Breast epithelium (tissue), 4 donors: Measurements from ENCODE around the gene LHPP. TPM values are rescaled to one million over a fixed set of nuclear protein-coding genes. Genes with fewer than 3 reads are reported as not detected.

Experiments
- DNase-seq, 2 donors: peaks; one replicate each; pipeline ENCODE4 v3.0.0-alpha.2; 2019; ENCODE audit warnings: low spot score in 2 of 2
- H3K27ac ChIP-seq, 2 donors: fragments of 200-600 bp; sonication (generic) in 1 of 2; one replicate each; pipeline ENCODE4 v1.5.1; 2016 to 2019; ENCODE audit warnings: mild to moderate bottlenecking in 1 of 2
- H3K27me3 ChIP-seq, 2 donors: fragments of 200-600 bp; sonication (generic) in 1 of 2; one replicate each; pipeline versions ENCODE4 v1.5.1 to v1.6.0; 2017 to 2019; ENCODE audit warnings: control low read depth in 1 of 2, mild to moderate bottlenecking in 1 of 2
- H3K36me3 ChIP-seq: fragments of 200-600 bp; one replicate; pipeline ENCODE4 v1.5.1; 2019
- H3K4me1 ChIP-seq, 2 donors: fragments of 200-600 bp; sonication (generic); one replicate each; pipeline ENCODE4 v1.5.1; 2016 to 2019; ENCODE audit warnings: control low read depth in 1 of 2
- H3K4me3 ChIP-seq, 3 donors: fragments of 200-600 bp; sonication (generic); 1 replicate in 2 of 3; 2 replicates in 1 of 3; pipeline ENCODE4 v1.5.1; 2016 to 2019; ENCODE audit warnings: mild to moderate bottlenecking in 3 of 3, moderate library complexity in 2 of 3
- H3K9me3 ChIP-seq, 2 donors: fragments of 200-600 bp; sonication (generic) in 1 of 2; one replicate each; pipeline ENCODE4 v1.5.1; 2016 to 2019; ENCODE audit warnings: control low read depth in 1 of 2
- POLR2A ChIP-seq: fragments of 450-650 bp; IDR thresholded peaks from one replicate; pipeline ENCODE4 v1.6.1; 2016; ENCODE audit warnings: antibody characterized with exemption, mild to moderate bottlenecking, moderate library complexity
- POLR2AphosphoS5 ChIP-seq, 3 donors: sonication (generic); formaldehyde crosslinking; IDR thresholded peaks; one replicate each; pipeline ENCODE4 v1.6.1; 2017; ENCODE audit warnings: antibody characterized with exemption in 3 of 3
- intact Hi-C: fragments of 100-400 bp; cut with DNase I; formaldehyde crosslinking; loops from one replicate; pipeline ENCODE4 v1.15.1; 2023; ENCODE audit warnings: low total_unique reads
- total RNA-seq, 3 donors: library from RNA; depleted of rRNA; stranded (reverse); fragments of >200 nt; gene quantifications; one replicate each; pipeline ENCODE4 v1.1.0, GENCODE V29; 2016
- TF ChIP-seq, protein P1 (sequence below), 3 donors: fragments of 450-650 bp; IDR thresholded peaks; one replicate each; pipeline ENCODE4 v1.5.1; 2016 to 2017; ENCODE audit warnings: antibody characterized with exemption in 3 of 3, mild to moderate bottlenecking in 3 of 3, moderate library complexity in 3 of 3

Gene LHPP
- total RNA-seq, 3 donors from 2014 or later: 13.1 to 19.6 (median 17.0) TPM

DNA sequence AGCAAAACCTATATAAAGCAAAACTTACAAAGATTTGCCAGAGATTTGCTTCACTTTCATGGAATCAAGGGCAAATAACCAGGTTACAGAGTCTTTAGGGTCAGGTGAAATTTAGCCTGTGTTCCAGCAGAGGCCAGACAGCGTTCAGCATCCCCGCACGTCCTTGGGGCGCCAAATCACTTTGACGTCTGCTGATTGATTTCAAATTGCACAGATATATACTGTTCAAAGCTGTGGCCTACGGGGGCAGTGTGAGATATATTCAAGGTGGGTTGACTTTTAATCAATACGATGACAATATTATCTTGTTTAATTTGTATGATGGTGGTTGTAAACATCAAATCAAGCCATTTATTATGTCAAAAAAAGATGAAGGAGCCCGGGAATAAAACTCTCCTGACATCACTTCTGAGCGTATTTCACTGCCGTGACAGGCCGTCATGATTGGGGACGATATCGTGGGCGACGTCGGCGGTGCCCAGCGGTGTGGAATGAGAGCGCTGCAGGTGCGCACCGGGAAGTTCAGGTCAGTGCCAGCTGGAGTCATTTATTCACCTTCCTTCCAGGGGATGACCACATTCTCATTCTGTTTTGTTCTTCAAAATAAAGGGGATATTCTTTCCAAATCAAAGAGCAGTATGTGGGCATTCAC, 55.2 kb downstream of the LHPP start:
- intact Hi-C loops: no loop called here
- TF ChIP-seq POLR2A: no peak
- H3K4me3 ChIP-seq: no peak overlapping the region
- no peak overlapping the region for H3K27ac ChIP-seq
- no peaks in the 10 kb centered on the region for H3K36me3 ChIP-seq
- no peak for DNase-seq
- no peaks in the 10 kb centered on the region for H3K4me1 ChIP-seq
- no peaks in the 10 kb centered on the region for H3K27me3 ChIP-seq
- H3K9me3 ChIP-seq: no peaks in the 10 kb centered on the region

DNA sequence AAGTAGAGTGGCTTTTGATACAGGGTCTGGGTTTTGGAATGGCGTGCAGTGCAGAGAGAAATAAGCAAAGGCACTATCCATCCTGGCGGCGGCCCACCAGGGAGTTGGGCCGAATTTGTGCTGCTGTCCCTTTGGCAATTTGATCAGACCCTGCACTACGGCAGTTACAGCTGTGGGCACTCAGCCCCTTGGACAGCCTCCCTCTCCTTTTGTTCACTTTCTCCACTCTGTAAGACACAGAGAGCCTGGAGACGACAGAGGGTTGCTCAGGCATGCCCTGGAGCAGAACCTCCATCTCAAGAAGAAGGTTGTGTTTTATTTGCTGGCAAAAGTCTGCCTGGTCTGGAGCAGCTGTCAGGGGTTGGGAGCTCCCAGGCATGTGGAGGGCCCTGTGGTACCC, 55.8 kb downstream of the LHPP start:
- H3K27me3 ChIP-seq: no peaks in the 10 kb centered on the region
- no peak overlapping the region for H3K4me3 ChIP-seq
- DNase-seq: no peak
- no peaks in the 10 kb centered on the region for H3K36me3 ChIP-seq
- H3K27ac ChIP-seq: no peak overlapping the region
- TF ChIP-seq, protein P1, sequence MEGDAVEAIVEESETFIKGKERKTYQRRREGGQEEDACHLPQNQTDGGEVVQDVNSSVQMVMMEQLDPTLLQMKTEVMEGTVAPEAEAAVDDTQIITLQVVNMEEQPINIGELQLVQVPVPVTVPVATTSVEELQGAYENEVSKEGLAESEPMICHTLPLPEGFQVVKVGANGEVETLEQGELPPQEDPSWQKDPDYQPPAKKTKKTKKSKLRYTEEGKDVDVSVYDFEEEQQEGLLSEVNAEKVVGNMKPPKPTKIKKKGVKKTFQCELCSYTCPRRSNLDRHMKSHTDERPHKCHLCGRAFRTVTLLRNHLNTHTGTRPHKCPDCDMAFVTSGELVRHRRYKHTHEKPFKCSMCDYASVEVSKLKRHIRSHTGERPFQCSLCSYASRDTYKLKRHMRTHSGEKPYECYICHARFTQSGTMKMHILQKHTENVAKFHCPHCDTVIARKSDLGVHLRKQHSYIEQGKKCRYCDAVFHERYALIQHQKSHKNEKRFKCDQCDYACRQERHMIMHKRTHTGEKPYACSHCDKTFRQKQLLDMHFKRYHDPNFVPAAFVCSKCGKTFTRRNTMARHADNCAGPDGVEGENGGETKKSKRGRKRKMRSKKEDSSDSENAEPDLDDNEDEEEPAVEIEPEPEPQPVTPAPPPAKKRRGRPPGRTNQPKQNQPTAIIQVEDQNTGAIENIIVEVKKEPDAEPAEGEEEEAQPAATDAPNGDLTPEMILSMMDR (IDR thresholded peaks at IDR 0.05): no peak
- TF ChIP-seq POLR2A: no peak
- TF ChIP-seq POLR2AphosphoS5 (IDR thresholded peaks at IDR 0.05): no peak
- H3K9me3 ChIP-seq: no peaks in the 10 kb centered on the region
- intact Hi-C loops: no loop called here
- H3K4me1 ChIP-seq: no peaks in the 10 kb centered on the region

DNA sequence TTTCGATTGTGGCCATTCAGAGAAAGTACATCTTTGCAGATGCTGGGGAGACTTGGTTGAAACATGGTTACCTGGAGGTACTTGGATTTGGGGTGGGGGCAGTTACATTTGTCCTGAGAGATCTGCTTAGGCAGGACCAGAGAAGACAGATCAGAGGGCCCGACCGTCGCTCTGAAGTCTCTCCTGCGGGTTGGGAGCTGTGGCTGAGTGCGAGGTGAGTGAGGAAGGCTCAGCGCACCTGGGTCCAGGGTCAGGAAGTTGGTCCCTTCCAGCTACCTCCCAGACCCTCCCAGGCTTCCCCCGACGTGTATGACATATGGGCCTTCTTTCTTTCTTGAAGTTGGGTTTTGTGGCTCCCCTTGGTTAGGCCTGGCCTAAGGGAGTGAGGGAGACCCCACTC, 56.3 kb downstream of the LHPP start:
- DNase-seq: no peak
- no peak for TF ChIP-seq POLR2A
- no peak for TF ChIP-seq POLR2AphosphoS5 (IDR thresholded peaks at IDR 0.05)
- TF ChIP-seq, protein P1 (IDR thresholded peaks at IDR 0.05): no peak
- intact Hi-C loops: no loop called here
- H3K27me3 ChIP-seq: no peaks in the 10 kb centered on the region
- no peaks in the 10 kb centered on the region for H3K4me1 ChIP-seq
- no peak overlapping the region for H3K4me3 ChIP-seq
- no peaks in the 10 kb centered on the region for H3K9me3 ChIP-seq
- H3K27ac ChIP-seq: no peak overlapping the region
- H3K36me3 ChIP-seq: no peaks in the 10 kb centered on the region

DNA sequence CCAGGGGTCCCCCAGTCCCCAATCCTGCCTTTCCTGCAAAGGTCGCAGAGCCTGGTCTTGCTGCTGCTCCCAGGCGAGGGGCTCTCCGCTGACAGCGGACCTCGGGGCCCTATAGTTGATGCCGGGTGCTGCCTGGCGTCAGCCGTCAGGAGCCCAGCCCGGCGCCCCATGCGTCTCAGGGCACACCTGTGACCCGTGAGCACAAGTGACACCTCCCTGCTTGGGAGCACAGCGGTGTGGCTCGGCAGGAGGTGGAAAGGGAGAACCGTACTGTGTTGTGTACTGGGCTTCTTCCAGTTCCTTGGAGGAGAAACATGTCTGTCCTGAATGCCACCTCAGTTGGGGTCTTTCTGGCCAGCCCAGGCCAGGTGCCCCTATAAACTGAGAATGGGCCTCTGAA, 56.7 kb downstream of the LHPP start:
- intact Hi-C loops: no loop called here
- H3K4me1 ChIP-seq: no peaks in the 10 kb centered on the region
- H3K36me3 ChIP-seq: no peaks in the 10 kb centered on the region
- no peaks in the 10 kb centered on the region for H3K27me3 ChIP-seq
- no peak for TF ChIP-seq POLR2AphosphoS5 (IDR thresholded peaks at IDR 0.05)
- TF ChIP-seq, protein P1 (IDR thresholded peaks at IDR 0.05): no peak
- TF ChIP-seq POLR2A: no peak
- no peak for DNase-seq
- no peak overlapping the region for H3K4me3 ChIP-seq
- H3K27ac ChIP-seq: no peak overlapping the region
- no peaks in the 10 kb centered on the region for H3K9me3 ChIP-seq

DNA sequence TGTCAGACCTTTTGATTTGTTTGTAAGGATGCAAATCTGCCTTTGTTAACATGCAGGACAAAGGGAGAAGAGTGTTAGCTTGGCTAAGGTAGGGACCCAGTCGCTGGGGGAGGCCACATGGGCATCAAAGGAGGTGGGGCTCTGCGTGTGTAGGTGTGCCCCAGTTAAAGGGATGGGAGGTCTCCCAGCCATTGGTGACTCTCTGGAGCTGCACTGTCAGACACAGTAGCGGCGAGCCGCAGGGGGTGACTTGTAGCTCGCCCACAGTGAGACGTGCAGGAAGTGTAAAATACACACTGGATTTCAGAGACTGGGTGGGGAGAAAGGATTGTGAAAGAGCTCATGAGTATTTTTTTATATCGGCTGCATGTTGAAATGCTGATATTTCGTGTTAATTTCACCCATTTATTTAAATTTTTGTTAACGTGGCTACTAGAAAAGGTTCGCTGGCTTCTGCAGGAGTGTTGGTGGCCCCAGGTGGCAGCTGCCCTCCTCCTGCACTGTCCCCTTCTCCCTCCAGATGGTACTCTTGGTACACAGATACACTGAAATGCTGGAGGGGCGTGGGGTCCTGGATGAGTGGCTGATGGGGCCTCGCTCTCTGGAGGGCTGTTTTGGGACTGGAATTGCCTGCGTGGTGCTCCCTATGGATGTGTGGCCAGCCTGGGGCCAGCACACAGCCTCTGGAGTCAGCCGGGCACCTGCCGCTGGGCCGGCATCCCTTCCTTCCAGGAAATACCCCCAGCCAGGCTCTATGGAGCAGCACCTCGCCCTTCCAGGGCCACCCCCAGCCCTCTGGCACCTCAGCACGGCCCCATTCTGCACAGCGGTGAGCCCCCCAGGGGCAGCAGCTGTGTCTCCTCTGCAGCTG, 59.2 kb downstream of the LHPP start:
- H3K4me1 ChIP-seq: no peaks in the 10 kb centered on the region
- H3K27ac ChIP-seq: no peak overlapping the region
- intact Hi-C loops: no loop called here
- no peaks in the 10 kb centered on the region for H3K27me3 ChIP-seq
- no peak overlapping the region for H3K4me3 ChIP-seq
- no peak for TF ChIP-seq POLR2AphosphoS5 (IDR thresholded peaks at IDR 0.05)
- TF ChIP-seq, protein P1 (IDR thresholded peaks at IDR 0.05): no peak
- TF ChIP-seq POLR2A: no peak
- no peaks in the 10 kb centered on the region for H3K9me3 ChIP-seq
- no peak for DNase-seq
- H3K36me3 ChIP-seq: no peaks in the 10 kb centered on the region
